Measurements from ENCODE around the gene CYP26A1.

Gene CYP26A1

DNA sequence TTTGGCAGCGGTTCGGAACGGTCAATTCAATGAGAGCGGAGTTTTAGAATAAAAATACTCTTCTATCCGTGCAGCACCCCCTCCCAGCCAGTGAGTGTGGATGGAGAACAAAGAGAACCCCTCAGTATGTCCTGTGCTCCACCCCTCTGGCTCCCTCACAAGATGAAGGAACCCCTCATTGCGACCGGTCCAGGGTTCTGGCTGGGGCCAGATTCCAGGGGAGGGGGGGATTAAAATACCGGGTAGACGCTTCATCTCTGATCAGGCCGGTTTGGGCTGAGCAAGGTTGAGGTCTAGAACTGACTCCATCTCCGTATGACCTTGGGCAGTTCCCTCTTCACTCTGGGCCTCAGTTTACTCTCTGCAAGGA, 7.2 kb upstream of the CYP26A1 start:
- Histone ChIP-seq H3K27me3 (ENCODE audit: control insufficient read depth, insufficient read depth, low read length) (peaks cover 96% of the 10 kb centered on the region), H3K4me3 (ENCODE audit: low read length) (no peak overlapping the region), H3K4me2 (ENCODE audit: low read length) (peak overlapping the region; percentile 75), H3K36me3 (ENCODE audit: insufficient read depth, low read length) (no peaks in the 10 kb centered on the region), H3K4me1 (ENCODE audit: control insufficient read depth, insufficient read depth, low read length) (peaks cover 29% of the 10 kb centered on the region), H3K9me3 (replicated peaks; ENCODE audit: low read length) (no peaks in the 10 kb centered on the region), H3K9ac (ENCODE audit: low read depth, low read length) (no peak overlapping the region)

- Histone ChIP-seq H3K27me3 (ENCODE audit: control insufficient read depth, insufficient read depth, low read length) (peaks cover 97% of the 10 kb centered on the region), H3K4me1 (ENCODE audit: control insufficient read depth, insufficient read depth, low read length) (peaks cover 30% of the 10 kb centered on the region), H3K9ac (ENCODE audit: low read depth, low read length) (no peak overlapping the region), H3K36me3 (ENCODE audit: insufficient read depth, low read length) (no peaks in the 10 kb centered on the region), H3K9me3 (replicated peaks; ENCODE audit: low read length) (no peaks in the 10 kb centered on the region), H3K4me3 (ENCODE audit: low read length) (peak overlapping the region; percentile 52), H3K4me2 (ENCODE audit: low read length) (peak overlapping the region; percentile 70)
These were observed 6.0 kb upstream of the CYP26A1 start for GRCh38 chr10:93067443-93068365.

DNA sequence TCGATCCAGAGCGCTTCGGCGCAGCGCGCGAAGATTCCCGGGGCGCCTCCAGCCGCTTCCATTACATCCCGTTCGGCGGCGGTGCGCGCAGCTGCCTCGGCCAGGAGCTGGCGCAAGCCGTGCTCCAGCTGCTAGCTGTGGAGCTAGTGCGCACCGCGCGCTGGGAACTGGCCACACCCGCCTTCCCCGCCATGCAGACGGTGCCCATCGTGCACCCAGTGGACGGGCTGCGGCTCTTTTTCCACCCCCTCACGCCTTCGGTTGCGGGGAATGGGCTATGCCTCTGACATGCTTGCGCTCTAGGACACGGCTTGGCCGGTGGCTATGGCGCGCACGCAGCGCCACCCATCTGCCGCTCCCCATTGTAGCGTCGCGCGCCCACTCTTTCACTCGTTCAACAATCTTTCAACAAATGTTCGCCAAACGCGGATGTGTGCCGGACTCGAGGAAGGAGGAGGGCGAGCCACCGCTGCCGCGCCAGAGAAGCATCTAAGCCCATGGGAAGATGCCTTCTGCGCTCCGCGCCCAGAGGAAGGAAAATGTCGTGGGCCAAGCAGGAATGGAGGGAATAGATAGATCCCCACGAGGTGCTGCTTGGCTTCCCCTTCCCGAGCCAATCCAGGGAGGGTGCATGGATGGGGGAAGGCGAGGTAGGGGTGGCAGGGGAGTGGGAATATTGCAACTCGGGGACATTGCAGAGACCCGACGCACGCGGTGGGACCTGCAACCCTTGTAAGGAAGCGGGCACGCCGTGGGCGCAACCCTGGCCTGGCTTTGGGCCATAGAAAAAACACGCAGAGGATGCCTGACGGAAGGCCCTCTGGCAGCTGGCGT, 5.1 kb upstream of the CYP26A1 start:
- H3K27me3 ChIP-seq (ENCODE audit: control insufficient read depth, insufficient read depth, low read length): peaks cover 97% of the 10 kb centered on the region
- peak overlapping the region; percentile 52 for H3K4me3 ChIP-seq (ENCODE audit: low read length)
- H3K36me3 ChIP-seq (ENCODE audit: insufficient read depth, low read length): no peaks in the 10 kb centered on the region
- H3K9me3 ChIP-seq (replicated peaks; ENCODE audit: low read length): no peaks in the 10 kb centered on the region
- peaks cover 31% of the 10 kb centered on the region for H3K4me1 ChIP-seq (ENCODE audit: control insufficient read depth, insufficient read depth, low read length)
- no peak overlapping the region for H3K9ac ChIP-seq (ENCODE audit: low read depth, low read length)
- peak overlapping the region; percentile 70 for H3K4me2 ChIP-seq (ENCODE audit: low read length)

- Histone ChIP-seq H3K9me3 (replicated peaks; ENCODE audit: low read length) (no peaks in the 10 kb centered on the region), H3K27me3 (ENCODE audit: control insufficient read depth, insufficient read depth, low read length) (peaks cover 97% of the 10 kb centered on the region), H3K4me1 (ENCODE audit: control insufficient read depth, insufficient read depth, low read length) (peaks cover 36% of the 10 kb centered on the region), H3K9ac (ENCODE audit: low read depth, low read length) (no peak overlapping the region), H3K4me2 (ENCODE audit: low read length) (no peak overlapping the region), H3K4me3 (ENCODE audit: low read length) (no peak overlapping the region), H3K36me3 (ENCODE audit: insufficient read depth, low read length) (no peaks in the 10 kb centered on the region)
These were observed 4.5 kb upstream of the CYP26A1 start for GRCh38 chr10:93069245-93069561.

- Histone ChIP-seq H3K36me3 (ENCODE audit: insufficient read depth, low read length) (no peaks in the 10 kb centered on the region), H3K4me1 (ENCODE audit: control insufficient read depth, insufficient read depth, low read length) (peaks cover 47% of the 10 kb centered on the region), H3K4me2 (ENCODE audit: low read length) (no peak overlapping the region), H3K4me3 (ENCODE audit: low read length) (no peak overlapping the region), H3K9ac (ENCODE audit: low read depth, low read length) (no peak overlapping the region), H3K27me3 (ENCODE audit: control insufficient read depth, insufficient read depth, low read length) (peaks cover 97% of the 10 kb centered on the region), H3K9me3 (replicated peaks; ENCODE audit: low read length) (no peaks in the 10 kb centered on the region)
These were observed 3.1 kb upstream of the CYP26A1 start for GRCh38 chr10:93070378-93071176.

GRCh38 chr10:93071177-93071472, 2.6 kb upstream of the CYP26A1 start:
- Histone ChIP-seq H3K4me2 (ENCODE audit: low read length) (no peak overlapping the region), H3K9me3 (replicated peaks; ENCODE audit: low read length) (no peaks in the 10 kb centered on the region), H3K4me1 (ENCODE audit: control insufficient read depth, insufficient read depth, low read length) (peaks cover 42% of the 10 kb centered on the region), H3K36me3 (ENCODE audit: insufficient read depth, low read length) (no peaks in the 10 kb centered on the region), H3K9ac (ENCODE audit: low read depth, low read length) (no peak overlapping the region), H3K27me3 (ENCODE audit: control insufficient read depth, insufficient read depth, low read length) (peaks cover 97% of the 10 kb centered on the region), H3K4me3 (ENCODE audit: low read length) (no peak overlapping the region)

GRCh38 chr10:93071674-93072224, 1.9 kb upstream of the CYP26A1 start:
- H3K9ac ChIP-seq (ENCODE audit: low read depth, low read length): no peak overlapping the region
- H3K4me3 ChIP-seq (ENCODE audit: low read length): peak overlapping the region; percentile 53
- peaks cover 40% of the 10 kb centered on the region for H3K4me1 ChIP-seq (ENCODE audit: control insufficient read depth, insufficient read depth, low read length)
- H3K27me3 ChIP-seq (ENCODE audit: control insufficient read depth, insufficient read depth, low read length): peaks cover 97% of the 10 kb centered on the region
- no peaks in the 10 kb centered on the region for H3K36me3 ChIP-seq (ENCODE audit: insufficient read depth, low read length)
- no peaks in the 10 kb centered on the region for H3K9me3 ChIP-seq (replicated peaks; ENCODE audit: low read length)
- peak overlapping the region; percentile 71 for H3K4me2 ChIP-seq (ENCODE audit: low read length)

- Histone ChIP-seq H3K4me1 (ENCODE audit: control insufficient read depth, insufficient read depth, low read length) (peaks cover 40% of the 10 kb centered on the region), H3K36me3 (ENCODE audit: insufficient read depth, low read length) (no peaks in the 10 kb centered on the region), H3K9me3 (replicated peaks; ENCODE audit: low read length) (no peaks in the 10 kb centered on the region), H3K4me3 (ENCODE audit: low read length) (peak overlapping the region; percentile 53), H3K27me3 (ENCODE audit: control insufficient read depth, insufficient read depth, low read length) (peaks cover 96% of the 10 kb centered on the region), H3K9ac (ENCODE audit: low read depth, low read length) (no peak overlapping the region), H3K4me2 (ENCODE audit: low read length) (peak overlapping the region; percentile 71)
These were observed 1.4 kb upstream of the CYP26A1 start for GRCh38 chr10:93072225-93072712.

DNA sequence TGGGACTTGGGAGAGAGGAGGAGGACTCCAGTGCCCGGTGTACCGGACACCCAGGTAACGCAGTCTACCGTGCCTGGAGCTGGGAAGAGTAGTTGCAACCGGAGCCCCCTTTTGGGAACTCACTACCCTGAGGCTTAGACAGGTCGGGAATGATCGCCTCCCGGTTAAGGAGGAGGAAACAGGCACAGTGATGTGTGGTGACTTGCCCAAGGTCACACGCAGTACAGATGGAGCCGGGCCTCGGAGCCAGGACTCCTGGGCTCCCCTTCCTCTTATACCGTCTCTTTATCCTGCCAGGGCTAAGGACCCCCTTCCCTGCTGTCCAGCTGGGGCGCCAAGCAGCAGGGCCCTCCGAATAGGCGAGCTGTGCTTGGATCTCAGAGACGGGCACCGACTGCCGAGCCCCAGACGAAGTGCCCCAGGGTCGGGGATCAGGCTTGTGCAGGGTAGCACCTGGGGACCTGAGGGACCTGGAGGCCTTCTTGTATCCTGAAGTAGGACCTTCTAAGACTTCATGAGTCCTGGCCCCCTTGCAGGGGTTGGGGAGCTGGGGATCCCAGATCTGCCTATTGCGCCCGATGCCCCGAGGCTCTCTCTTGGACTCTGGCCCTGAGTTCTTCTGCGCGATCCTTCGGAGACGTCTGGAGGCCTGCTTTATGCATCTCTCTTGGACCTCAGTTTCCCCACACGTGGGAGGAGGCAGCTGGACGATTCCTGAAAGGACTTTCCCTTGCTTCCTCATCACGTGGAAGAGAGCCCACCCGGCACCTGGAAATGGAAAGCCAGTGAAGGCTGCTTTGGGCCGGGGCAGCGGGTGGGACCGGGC, 767 bp upstream of the CYP26A1 start:
- H3K4me1 ChIP-seq (ENCODE audit: control insufficient read depth, insufficient read depth, low read length): peaks cover 40% of the 10 kb centered on the region
- H3K4me3 ChIP-seq (ENCODE audit: low read length): peak overlapping the region; percentile 53
- H3K4me2 ChIP-seq (ENCODE audit: low read length): peak overlapping the region; percentile 71
- H3K36me3 ChIP-seq (ENCODE audit: insufficient read depth, low read length): no peaks in the 10 kb centered on the region
- no peaks in the 10 kb centered on the region for H3K9me3 ChIP-seq (replicated peaks; ENCODE audit: low read length)
- H3K9ac ChIP-seq (ENCODE audit: low read depth, low read length): no peak overlapping the region
- H3K27me3 ChIP-seq (ENCODE audit: control insufficient read depth, insufficient read depth, low read length): peaks cover 93% of the 10 kb centered on the region

GRCh38 chr10:93074147-93074596, 479 bp downstream of the CYP26A1 start:
- Histone ChIP-seq H3K4me1 (ENCODE audit: control insufficient read depth, insufficient read depth, low read length) (peaks cover 37% of the 10 kb centered on the region), H3K9ac (ENCODE audit: low read depth, low read length) (no peak overlapping the region), H3K9me3 (replicated peaks; ENCODE audit: low read length) (no peaks in the 10 kb centered on the region), H3K36me3 (ENCODE audit: insufficient read depth, low read length) (no peaks in the 10 kb centered on the region), H3K27me3 (ENCODE audit: control insufficient read depth, insufficient read depth, low read length) (peaks cover 85% of the 10 kb centered on the region), H3K4me2 (ENCODE audit: low read length) (peak overlapping the region; percentile 60), H3K4me3 (ENCODE audit: low read length) (peak overlapping the region; percentile 46)
